IMR-90 (cell line): ENCODE measurements around the gene ARFGEF3. TPM values are rescaled to one million over a fixed set of nuclear protein-coding genes. Genes with fewer than 3 reads are reported as not detected.

Experiments
- ATAC-seq: fragments of 200-7000 bp; cut with Tn5 transposase; 2 replicates; pipeline ENCODE4 v1.9.1; 2020; ENCODE audit warnings: low read depth, mild to moderate bottlenecking, moderate library complexity
- BruUV-seq: library from RNA; stranded (reverse); fragments of 400-500 nt; replicated peaks from 2 replicates; lab custom pipeline; 2021; lab: Mats Ljungman, UMichigan
- CTCF ChIA-PET: fragments of 300-600 bp; formaldehyde crosslinking; extraction: SDS; loops from one replicate; lab custom pipeline; 2021; ENCODE audit warnings: antibody characterized with exemption; lab: Yijun Ruan, JAX
- POLR2A ChIA-PET: fragments of 300-600 bp; sonication (Branson Sonifier 250); formaldehyde crosslinking; loops from one replicate; lab custom pipeline; 2022; ENCODE audit warnings: antibody characterized with exemption; ENCODE audit not compliant: unreplicated experiment; lab: Charles Lee
- DNase-seq: peaks from one replicate; pipeline ENCODE4 v3.0.0; 2013
- H2AFZ ChIP-seq: replicated peaks from 2 replicates; pipeline ENCODE3; 2013; ENCODE audit warnings: low read length, mild to moderate bottlenecking; ENCODE audit not compliant: poor library complexity
- H2AK5ac ChIP-seq: 2 replicates; pipeline ENCODE4 v1.6.1; 2013; ENCODE audit warnings: low read depth, low read length, inconsistent platforms
- H2AK9ac ChIP-seq: replicated peaks from 2 replicates; pipeline ENCODE3; 2013; ENCODE audit warnings: mild to moderate bottlenecking, low read depth, low read length, moderate library complexity; ENCODE audit not compliant: poor library complexity
- H2BK120ac ChIP-seq: 2 replicates; pipeline ENCODE4 v1.6.1; 2013; ENCODE audit warnings: low read depth, low read length, inconsistent platforms
- H2BK15ac ChIP-seq: 3 replicates; pipeline ENCODE4 v1.6.1; 2013; ENCODE audit warnings: low read depth, low read length, inconsistent platforms
- H2BK20ac ChIP-seq: 2 replicates; pipeline ENCODE4 v1.6.1; 2013; ENCODE audit warnings: low read depth, mild to moderate bottlenecking, inconsistent platforms, low read length, moderate library complexity
- H2BK5ac ChIP-seq: 2 replicates; pipeline ENCODE4 v1.6.1; 2013; ENCODE audit warnings: mild to moderate bottlenecking, low read depth, low read length, inconsistent platforms; ENCODE audit not compliant: poor library complexity, severe bottlenecking
- H3K14ac ChIP-seq: replicated peaks from 2 replicates; pipeline ENCODE4 v1.6.1; 2013; ENCODE audit warnings: low read depth, low read length, inconsistent platforms
- H3K18ac ChIP-seq: 2 replicates; pipeline ENCODE4 v1.6.1; 2013; ENCODE audit warnings: low read depth, low read length, control low read depth
- H3K23ac ChIP-seq: 2 replicates; pipeline ENCODE4 v1.6.1; 2013; ENCODE audit warnings: low read depth, low read length, inconsistent platforms
- H3K27ac ChIP-seq: 2 replicates; pipeline ENCODE4 v1.5.1; 2013; ENCODE audit warnings: mild to moderate bottlenecking, control low read depth, low read length; ENCODE audit not compliant: insufficient read depth
- H3K27me3 ChIP-seq: 2 replicates; pipeline ENCODE4 v1.6.1; 2013; ENCODE audit warnings: low read length; ENCODE audit not compliant: control insufficient read depth, insufficient read depth
- H3K36me3 ChIP-seq: 2 replicates; pipeline ENCODE4 v1.6.1; 2013; ENCODE audit warnings: low read length, mixed read lengths; ENCODE audit not compliant: control insufficient read depth, insufficient read depth
- H3K4ac ChIP-seq: 2 replicates; pipeline ENCODE4 v1.6.1; 2013; ENCODE audit warnings: low read depth, low read length, inconsistent platforms
- H3K4me1 ChIP-seq: 2 replicates; pipeline ENCODE4 v1.6.1; 2013; ENCODE audit warnings: low read length, mixed read lengths; ENCODE audit not compliant: control insufficient read depth, insufficient read depth
- H3K4me2 ChIP-seq: 2 replicates; pipeline ENCODE4 v1.6.1; 2013; ENCODE audit warnings: low read depth, mild to moderate bottlenecking, control low read depth, low read length, moderate library complexity
- H3K4me3 ChIP-seq: 2 replicates; pipeline ENCODE4 v1.5.1; 2013; ENCODE audit warnings: low read depth, mild to moderate bottlenecking, control low read depth, low read length, moderate library complexity; ENCODE audit not compliant: insufficient read depth
- H3K56ac ChIP-seq: 2 replicates; pipeline ENCODE4 v1.6.1; 2013; ENCODE audit warnings: low read length, inconsistent platforms; ENCODE audit not compliant: insufficient read depth; ENCODE audit errors: extremely low read depth
- H3K79me1 ChIP-seq, 2 experiments: 2 replicates each; pipeline ENCODE4 v1.6.1; 2013; ENCODE audit warnings: low read length in 2 of 2, inconsistent platforms in 1 of 2, low read depth in 1 of 2
- H3K9ac ChIP-seq: 2 replicates; pipeline ENCODE4 v1.6.1; 2013; ENCODE audit warnings: low read depth, low read length, control low read depth
- H3K9me1 ChIP-seq: 2 replicates; pipeline ENCODE4 v1.6.1; 2013; ENCODE audit warnings: low read length, inconsistent platforms; ENCODE audit not compliant: insufficient read depth
- H3K9me3 ChIP-seq: 2 replicates; pipeline ENCODE4 v1.6.1; 2013; ENCODE audit warnings: low read length; ENCODE audit not compliant: control insufficient read depth, insufficient read depth
- H4K20me1 ChIP-seq: 2 replicates; pipeline ENCODE4 v1.6.1; 2013; ENCODE audit warnings: low read length, inconsistent platforms; ENCODE audit not compliant: insufficient read depth
- H4K5ac ChIP-seq: 2 replicates; pipeline ENCODE4 v1.6.1; 2013; ENCODE audit warnings: mild to moderate bottlenecking, low read depth, low read length, control low read depth
- H4K8ac ChIP-seq, 2 experiments: 2 replicates each; pipeline ENCODE4 v1.6.1; 2013; ENCODE audit warnings: low read depth in 2 of 2, low read length in 2 of 2, control low read depth in 1 of 2, inconsistent platforms in 1 of 2
- H4K91ac ChIP-seq: 2 replicates; pipeline ENCODE4 v1.6.1; 2013; ENCODE audit warnings: low read depth, low read length, inconsistent platforms; ENCODE audit not compliant: insufficient read depth
- BHLHE40 ChIP-seq: fragments of 150-350 bp; IDR thresholded peaks from 2 replicates; pipeline ENCODE4 v1.6.1; 2016; ENCODE audit warnings: mild to moderate bottlenecking, low read depth, low read length
- CEBPB ChIP-seq: IDR thresholded peaks from 2 replicates; pipeline ENCODE4 v1.6.1; 2012; ENCODE audit warnings: low read depth, low read length, improper control_type of control experiment
- CHD1 ChIP-seq: IDR thresholded peaks from 2 replicates; pipeline ENCODE4 v1.6.1; 2012; ENCODE audit warnings: low read depth, low read length, improper control_type of control experiment
- CTCF ChIP-seq: conservative IDR thresholded peaks from 2 replicates; pipeline ENCODE4 v1.5.1; 2012; ENCODE audit warnings: mild to moderate bottlenecking, low read depth, low read length, improper control_type of control experiment
- ELK1 ChIP-seq: fragments of 150-350 bp; IDR thresholded peaks from 2 replicates; pipeline ENCODE4 v1.6.1; 2016; ENCODE audit warnings: low read depth, mild to moderate bottlenecking, low read length, moderate library complexity, borderline replicate concordance
- FOS ChIP-seq: fragments of 150-350 bp; IDR thresholded peaks from 2 replicates; pipeline ENCODE4 v1.6.1; 2016; ENCODE audit warnings: low read depth, low read length
- MAFK ChIP-seq: IDR thresholded peaks from 2 replicates; pipeline ENCODE4 v1.6.1; 2012; ENCODE audit warnings: low read depth, low read length, improper control_type of control experiment
- MAZ ChIP-seq: IDR thresholded peaks from 2 replicates; pipeline ENCODE4 v1.6.1; 2012; ENCODE audit warnings: low read depth, mild to moderate bottlenecking, low read length, improper control_type of control experiment, moderate library complexity, borderline replicate concordance
- MXI1 ChIP-seq: IDR thresholded peaks from 2 replicates; pipeline ENCODE4 v1.6.1; 2012; ENCODE audit warnings: low read depth, mild to moderate bottlenecking, low read length, moderate library complexity, borderline replicate concordance
- NFE2L2 ChIP-seq: fragments of 150-350 bp; IDR thresholded peaks from 2 replicates; pipeline ENCODE4 v1.6.1; 2016; ENCODE audit warnings: low read depth, mild to moderate bottlenecking, low read length
- POLR2A ChIP-seq: IDR thresholded peaks from 2 replicates; pipeline ENCODE4 v1.6.1; 2012; ENCODE audit warnings: mild to moderate bottlenecking, low read depth, low read length
- RAD21 ChIP-seq: IDR thresholded peaks from 2 replicates; pipeline ENCODE4 v1.6.1; 2012; ENCODE audit warnings: low read length, improper control_type of control experiment
- RCOR1 ChIP-seq: IDR thresholded peaks from 2 replicates; pipeline ENCODE4 v1.6.1; 2012; ENCODE audit warnings: mild to moderate bottlenecking, low read length, improper control_type of control experiment; ENCODE audit not compliant: insufficient replicate concordance
- RFX5 ChIP-seq: IDR thresholded peaks from 2 replicates; pipeline ENCODE4 v1.8.0; 2012; ENCODE audit warnings: low read depth, mild to moderate bottlenecking, low read length, moderate library complexity
- SMC3 ChIP-seq: fragments of 150-350 bp; IDR thresholded peaks from 2 replicates; pipeline ENCODE4 v1.6.1; 2016; ENCODE audit warnings: low read depth, mild to moderate bottlenecking, antibody characterized with exemption, low read length, moderate library complexity
- WGBS, 2 experiments: methylation state at CpG; one replicate each; pipeline versions ENCODE4 v1.1.5 to v1.1.7; 2013; ENCODE audit warnings: missing lambda C conversion rate in 2 of 2; ENCODE audit not compliant: insufficient read length in 1 of 2; ENCODE audit errors: extremely low coverage in 2 of 2; 5-methylcytosine and 5-hydroxymethylcytosine counted together
- dilution Hi-C: fragments of 300-500 bp; cut with HindIII; formaldehyde crosslinking; loops from one replicate; pipeline ENCODE4 v1.14.3; 2018; ENCODE audit warnings: low sequenced_read_pairs; ENCODE audit not compliant: unreplicated experiment
- in situ Hi-C: fragments of 300-500 bp; cut with MboI; formaldehyde crosslinking; loops from 3 replicates; pipeline ENCODE4 v1.14.3; 2019; ENCODE audit warnings: low sequenced_read_pairs, inconsistent platforms, mixed read lengths
- intact Hi-C: fragments of 100-400 bp; cut with micrococcal nuclease; formaldehyde crosslinking; loops from 2 replicates; pipeline ENCODE4 v1.10.0; 2022
- polyA plus RNA-seq, 3 experiments: library from polyadenylated mRNA; depleted of rRNA; stranded (reverse); fragments of >200 nt; gene quantifications; 2 replicates each; pipeline ENCODE4 v1.2.3, GENCODE V29; 2012; ENCODE audit warnings: low replicate concordance in 1 of 3
- total RNA-seq: library from RNA; depleted of rRNA; stranded (reverse); fragments of >200 nt; gene quantifications from 2 replicates; pipeline ENCODE4 v1.2.3, GENCODE V29; 2012
- TF ChIP-seq, protein P1 (sequence below): fragments of 150-350 bp; IDR thresholded peaks from 2 replicates; pipeline ENCODE4 v1.6.1; 2017; ENCODE audit warnings: mild to moderate bottlenecking, antibody characterized with exemption, low read length, low read depth

ARFGEF3 gene
- total and polyA plus RNA-seq, 2 of the 4 experiments (the other 2 are of a cell fraction) = under 0.01 to 0.02 TPM

GRCh38 chr6:138266095-138266494 lies 104.4 kb downstream of the ARFGEF3 start:
- no TSS peak for BruUV-seq
- no peak overlapping the region for H3K4me3 ChIP-seq
- no peaks in the 10 kb centered on the region for H3K4me1 ChIP-seq
- H2AFZ ChIP-seq = no peak overlapping the region
- no peak overlapping the region for H4K8ac ChIP-seq
- H3K79me1 ChIP-seq = no peaks in the 10 kb centered on the region
- no peak overlapping the region for H3K27ac ChIP-seq
- H3K18ac ChIP-seq = no peak overlapping the region
- no peak overlapping the region for H2BK20ac ChIP-seq
- no peaks in the 10 kb centered on the region for H4K20me1 ChIP-seq
- no peak overlapping the region for H3K9ac ChIP-seq
- TF ChIP-seq MAZ (no peak), RCOR1 (no peak), RAD21 (no peak), FOS (no peak), MAFK (no peak), SMC3 (no peak), CEBPB (no peak), MXI1 (no peak), NFE2L2 (no peak), CTCF (no peak), POLR2A (no peak), BHLHE40 (no peak), CHD1 (no peak), RFX5 (no peak), ELK1 (no peak)
- TF ChIP-seq, protein P1, sequence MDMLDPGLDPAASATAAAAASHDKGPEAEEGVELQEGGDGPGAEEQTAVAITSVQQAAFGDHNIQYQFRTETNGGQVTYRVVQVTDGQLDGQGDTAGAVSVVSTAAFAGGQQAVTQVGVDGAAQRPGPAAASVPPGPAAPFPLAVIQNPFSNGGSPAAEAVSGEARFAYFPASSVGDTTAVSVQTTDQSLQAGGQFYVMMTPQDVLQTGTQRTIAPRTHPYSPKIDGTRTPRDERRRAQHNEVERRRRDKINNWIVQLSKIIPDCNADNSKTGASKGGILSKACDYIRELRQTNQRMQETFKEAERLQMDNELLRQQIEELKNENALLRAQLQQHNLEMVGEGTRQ = no peak
- POLR2A ChIA-PET = no interaction called here
- intact Hi-C loops (no loop called here), in situ Hi-C loops (no loop called here), dilution Hi-C loops (no loop called here)
- no peaks in the 10 kb centered on the region for H3K9me1 ChIP-seq
- H2BK15ac ChIP-seq = no peak overlapping the region
- no peak overlapping the region for H3K14ac ChIP-seq
- no peak overlapping the region for H4K5ac ChIP-seq
- H3K23ac ChIP-seq = no peak overlapping the region
- no peak overlapping the region for H2BK120ac ChIP-seq
- H2AK9ac ChIP-seq = no peak overlapping the region
- no peak overlapping the region for H2AK5ac ChIP-seq
- H3K36me3 ChIP-seq = no peaks in the 10 kb centered on the region
- DNase-seq = no peak
- ATAC-seq = no peak
- H3K4me2 ChIP-seq = no peak overlapping the region
- CTCF ChIA-PET = no interaction called here
- no peak overlapping the region for H2BK5ac ChIP-seq
- WGBS, 2 experiments = 9% methylated on average over 1 of the region's 3 CpGs; no CpG with 5 or more reads in 1 of the 2 experiments
- H3K27me3 ChIP-seq = peaks cover 32% of the 10 kb centered on the region
- H3K9me3 ChIP-seq = no peaks in the 10 kb centered on the region
- no peak overlapping the region for H3K4ac ChIP-seq
- no peak overlapping the region for H4K91ac ChIP-seq
- H3K56ac ChIP-seq = no peak overlapping the region
